Astrocyte (in vitro differentiated cells and primary cell): Measurements from ENCODE around the gene TYR.
"Not testable (repeated sequence)": the region's sequence is repeated elsewhere in the genome, so short reads cannot be mapped to it uniquely, and the experiment has no call there.

ENCODE experiments used
- EZH2 ChIP-seq: IDR thresholded peaks from 2 replicates; pipeline ENCODE4 v1.6.1; 2012; ENCODE audit warnings: mild to moderate bottlenecking, low read length, inconsistent platforms; ENCODE audit not compliant: insufficient read depth
- TF ChIP-seq, protein P1 (sequence below): IDR thresholded peaks from 2 replicates; pipeline ENCODE4 v1.5.1; 2011; ENCODE audit warnings: low read depth, mild to moderate bottlenecking, inconsistent platforms, low read length, moderate library complexity; ENCODE audit not compliant: insufficient read depth

DNA sequence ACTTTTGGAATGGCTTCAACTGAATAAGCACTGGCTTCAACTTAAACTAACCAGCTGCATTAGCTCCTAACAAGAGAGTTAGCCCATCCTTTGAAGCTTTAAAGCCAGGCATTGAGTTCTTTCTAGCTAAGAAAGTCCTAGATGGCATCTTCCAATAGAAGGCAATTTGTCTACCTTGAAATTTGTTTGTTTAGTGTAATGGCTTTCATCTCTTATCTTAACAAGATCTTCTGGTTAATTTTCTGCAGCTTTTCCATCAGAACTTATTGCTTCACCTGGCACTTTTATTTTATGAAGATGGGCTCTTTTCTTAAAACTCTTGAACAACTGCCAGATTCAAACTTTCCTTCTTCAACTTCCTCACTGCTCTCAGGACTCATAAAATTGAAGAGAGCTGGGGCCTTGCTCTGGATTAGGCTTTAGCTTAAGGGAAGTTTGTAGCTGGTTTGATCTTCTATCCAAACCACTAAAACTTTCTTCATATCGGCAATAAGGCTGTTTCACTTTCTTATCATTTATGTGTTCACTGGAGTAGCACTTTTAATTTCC is 94.9 kb downstream of the TYR start:
- TF ChIP-seq, protein P1, sequence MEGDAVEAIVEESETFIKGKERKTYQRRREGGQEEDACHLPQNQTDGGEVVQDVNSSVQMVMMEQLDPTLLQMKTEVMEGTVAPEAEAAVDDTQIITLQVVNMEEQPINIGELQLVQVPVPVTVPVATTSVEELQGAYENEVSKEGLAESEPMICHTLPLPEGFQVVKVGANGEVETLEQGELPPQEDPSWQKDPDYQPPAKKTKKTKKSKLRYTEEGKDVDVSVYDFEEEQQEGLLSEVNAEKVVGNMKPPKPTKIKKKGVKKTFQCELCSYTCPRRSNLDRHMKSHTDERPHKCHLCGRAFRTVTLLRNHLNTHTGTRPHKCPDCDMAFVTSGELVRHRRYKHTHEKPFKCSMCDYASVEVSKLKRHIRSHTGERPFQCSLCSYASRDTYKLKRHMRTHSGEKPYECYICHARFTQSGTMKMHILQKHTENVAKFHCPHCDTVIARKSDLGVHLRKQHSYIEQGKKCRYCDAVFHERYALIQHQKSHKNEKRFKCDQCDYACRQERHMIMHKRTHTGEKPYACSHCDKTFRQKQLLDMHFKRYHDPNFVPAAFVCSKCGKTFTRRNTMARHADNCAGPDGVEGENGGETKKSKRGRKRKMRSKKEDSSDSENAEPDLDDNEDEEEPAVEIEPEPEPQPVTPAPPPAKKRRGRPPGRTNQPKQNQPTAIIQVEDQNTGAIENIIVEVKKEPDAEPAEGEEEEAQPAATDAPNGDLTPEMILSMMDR: not testable (repeated sequence)
- not testable (repeated sequence) for TF ChIP-seq EZH2
